Measurements from ENCODE around the gene SUMO2. TPM values are rescaled to one million over a fixed set of nuclear protein-coding genes. Genes with fewer than 3 reads are reported as not detected.

The SUMO2 gene
- total and polyA plus RNA-seq, 2 of the 13 experiments (the other 11 are each of a cell fraction or from before 2014, with no cell fraction given): 337 to 553 TPM

DNA sequence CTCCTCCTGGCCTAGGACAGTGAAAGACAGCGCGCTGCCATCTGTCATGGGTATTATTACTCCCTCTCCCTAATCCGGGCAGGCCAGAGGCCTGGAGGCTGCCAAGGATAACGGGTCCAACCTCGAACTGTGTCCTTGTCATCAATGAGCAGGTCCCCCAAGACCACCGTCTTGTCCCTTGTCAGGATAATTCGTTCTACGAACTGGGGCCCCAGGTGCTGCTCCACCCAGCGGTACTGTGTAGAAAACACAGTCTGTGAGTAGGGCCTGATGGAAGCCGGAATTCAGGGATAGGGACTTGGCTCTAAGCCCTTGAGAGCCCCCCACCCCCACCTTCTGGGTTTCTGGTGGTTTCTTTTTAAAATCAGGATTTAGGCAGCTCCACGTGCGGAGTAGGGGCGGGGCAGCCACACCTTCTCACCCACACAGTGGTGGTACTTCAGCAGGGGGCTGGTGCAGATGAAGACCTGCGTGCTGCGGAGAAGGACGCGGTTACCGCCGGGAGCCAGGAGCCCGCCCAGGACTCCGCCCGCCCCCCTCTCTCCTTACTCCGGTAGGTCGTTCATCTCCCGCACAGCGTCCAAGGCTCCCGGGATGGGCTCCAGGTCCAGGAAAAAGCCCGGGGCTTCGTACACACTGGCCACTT lies 52.0 kb downstream of the SUMO2 start:
- Histone ChIP-seq H3K79me2 (ENCODE audit: insufficient read depth, low read length) (peaks cover 8% of the 10 kb centered on the region), H3K4me1 (ENCODE audit: insufficient read depth, low read length) (peaks cover 26% of the 10 kb centered on the region), H4K20me1 (ENCODE audit: insufficient read depth, low read length) (peaks cover 4% of the 10 kb centered on the region; the same call in 1 of the 2 replicates), H3K4me2 (ENCODE audit: low read depth, low read length) (peak overlapping the region; percentile 59), H3K4me3 (replicated peaks in 1 of 3; ENCODE audit: insufficient read depth in 1 of 3, low read depth in 2 of 3, low read length in 3 of 3) (peak overlapping the region; percentile 77 to 96 (median 83)), H3K27ac (ENCODE audit: extremely low read length, insufficient read depth, low read length) (peak overlapping the region; percentile 86), H3K9ac (ENCODE audit: insufficient read depth, low read depth, low read length) (peak overlapping the region; percentile 85), H3K9me3 (ENCODE audit: low read length) (no peaks in the 10 kb centered on the region), H3K36me3 (replicated peaks in 1 of 2; ENCODE audit: control insufficient read depth in 1 of 2, insufficient read depth in 2 of 2, low read length in 2 of 2) (peaks cover 8 to 26% of the 10 kb centered on the region in 2 experiments), H2AFZ (ENCODE audit: low read length) (no peak overlapping the region), H3K27me3 (ENCODE audit: control insufficient read depth in 1 of 2, insufficient read depth in 2 of 2, low read length in 2 of 2) (no peaks in the 10 kb centered on the region)
- in situ Hi-C loops (cut with HindIII; ENCODE audit: extremely low pct_ligation_motif_present, low pct_unique_long_range_greater_than_20kb) (no loop called here), intact Hi-C loops (cut with micrococcal nuclease; ENCODE audit: unreplicated experiment) (loop anchor here (5.0 kb wide), 1 partner anchor 72 kb away; no protein-coding TSS in a partner anchor)
- BruUV-seq (replicated peaks): no TSS peak
- ChIA-PET CTCF (ENCODE audit: low intra/inter-chr PET ratio, low total read pairs) (interaction anchor here (1.0 to 2.8 kb wide), 3 partner anchors 16 to 71 kb away, joined by 6 to 26 read pairs (median 7); no protein-coding TSS in a partner anchor), POLR2A (interaction anchor here (0.5 to 3.1 kb wide), 35 partner anchors 11 to 649 kb away, joined by 3 to 23 read pairs (median 5); partner anchors contain the start of genes ARMC7, CDR2L, FDXR and JPT1)
- FAIRE-seq (peak; percentile 67), ATAC-seq (peak; percentile 72), DNase-seq (ENCODE audit: low spot score) (peak; percentile 68)
- 10% methylated on average over 27 of the region's 29 CpGs for WGBS (ENCODE audit: low lambda C conversion rate)
- TF ChIP-seq SETDB1 (CRISPR knock-in tag; IDR thresholded peaks at IDR 0.05; ENCODE audit: borderline replicate concordance) (no peak), SAP130 (CRISPR knock-in tag; IDR thresholded peaks at IDR 0.05; ENCODE audit: low read depth) (peak; percentile 64), ZNF501 (CRISPR knock-in tag; IDR thresholded peaks at IDR 0.05) (no peak), NFRKB (IDR thresholded peaks at IDR 0.05) (no peak), FOSL2 (CRISPR knock-in tag; IDR thresholded peaks at IDR 0.05) (no peak), GFI1 (CRISPR knock-in tag; IDR thresholded peaks at IDR 0.05; ENCODE audit: borderline replicate concordance) (no peak), SIN3B (IDR thresholded peaks at IDR 0.05; ENCODE audit: low read length) (no peak), SOX6 (IDR thresholded peaks at IDR 0.05) (no peak), SOX6 (CRISPR knock-in tag; IDR thresholded peaks at IDR 0.05) (no peak), MAZ (IDR thresholded peaks at IDR 0.05; ENCODE audit: borderline replicate concordance, low read depth, low read length) (no peak), MAZ (CRISPR knock-in tag; IDR thresholded peaks at IDR 0.05; ENCODE audit: low read depth) (no peak), RCOR2 (CRISPR knock-in tag; IDR thresholded peaks at IDR 0.05) (0 out of 2 replicates have a peak, but pooled peaks have one; percentile 4), ZNF292 (CRISPR knock-in tag; IDR thresholded peaks at IDR 0.05; ENCODE audit: borderline replicate concordance, low read depth) (no peak), MTA3 (CRISPR knock-in tag; IDR thresholded peaks at IDR 0.05) (no peak), ZNF230 (CRISPR knock-in tag; IDR thresholded peaks at IDR 0.05) (peak; percentile 28; the same call in 1 of the 2 replicates), ZNF619 (CRISPR knock-in tag; IDR thresholded peaks at IDR 0.05) (no peak; the same call in 1 of the 2 replicates), ZNF772 (CRISPR knock-in tag; IDR thresholded peaks at IDR 0.05) (no peak; the same call in 1 of the 2 replicates), BCL6 (CRISPR knock-in tag; IDR thresholded peaks at IDR 0.05) (no peak), MTERF4 (CRISPR knock-in tag; IDR thresholded peaks at IDR 0.05) (no peak), ARNTL (CRISPR knock-in tag; IDR thresholded peaks at IDR 0.05) (no peak)
- TF ChIP-seq, protein P1, sequence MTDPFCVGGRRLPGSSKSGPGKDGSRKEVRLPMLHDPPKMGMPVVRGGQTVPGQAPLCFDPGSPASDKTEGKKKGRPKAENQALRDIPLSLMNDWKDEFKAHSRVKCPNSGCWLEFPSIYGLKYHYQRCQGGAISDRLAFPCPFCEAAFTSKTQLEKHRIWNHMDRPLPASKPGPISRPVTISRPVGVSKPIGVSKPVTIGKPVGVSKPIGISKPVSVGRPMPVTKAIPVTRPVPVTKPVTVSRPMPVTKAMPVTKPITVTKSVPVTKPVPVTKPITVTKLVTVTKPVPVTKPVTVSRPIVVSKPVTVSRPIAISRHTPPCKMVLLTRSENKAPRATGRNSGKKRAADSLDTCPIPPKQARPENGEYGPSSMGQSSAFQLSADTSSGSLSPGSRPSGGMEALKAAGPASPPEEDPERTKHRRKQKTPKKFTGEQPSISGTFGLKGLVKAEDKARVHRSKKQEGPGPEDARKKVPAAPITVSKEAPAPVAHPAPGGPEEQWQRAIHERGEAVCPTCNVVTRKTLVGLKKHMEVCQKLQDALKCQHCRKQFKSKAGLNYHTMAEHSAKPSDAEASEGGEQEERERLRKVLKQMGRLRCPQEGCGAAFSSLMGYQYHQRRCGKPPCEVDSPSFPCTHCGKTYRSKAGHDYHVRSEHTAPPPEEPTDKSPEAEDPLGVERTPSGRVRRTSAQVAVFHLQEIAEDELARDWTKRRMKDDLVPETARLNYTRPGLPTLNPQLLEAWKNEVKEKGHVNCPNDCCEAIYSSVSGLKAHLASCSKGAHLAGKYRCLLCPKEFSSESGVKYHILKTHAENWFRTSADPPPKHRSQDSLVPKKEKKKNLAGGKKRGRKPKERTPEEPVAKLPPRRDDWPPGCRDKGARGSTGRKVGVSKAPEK (CRISPR knock-in tag; IDR thresholded peaks at IDR 0.05; ENCODE audit: borderline replicate concordance): no peak

All from HepG2 (cell line).